ENCODE results near the gene CNNM2. TPM values are rescaled to one million over a fixed set of nuclear protein-coding genes. Genes with fewer than 3 reads are reported as not detected.

Gene CNNM2
- total RNA-seq, 1 donor, result 9.4 TPM

- no peaks in the 10 kb centered on the region for H3K79me2 ChIP-seq (ENCODE audit: insufficient read depth, low read length)
- no peak overlapping the region for H3K4me3 ChIP-seq (ENCODE audit: insufficient read depth, low read length)
- peak overlapping the region; percentile 82 for H2AFZ ChIP-seq (ENCODE audit: low read length)
- peak; percentile 85 for DNase-seq (ENCODE audit: insufficient read length, low spot score, missing footprints)
- no peaks in the 10 kb centered on the region for H4K20me1 ChIP-seq (ENCODE audit: insufficient read depth, low read length)
- no peak for TF ChIP-seq CTCF (IDR thresholded peaks at IDR 0.05; ENCODE audit: extremely low read depth, low read depth, low read length)
- peaks cover 10% of the 10 kb centered on the region for H3K4me1 ChIP-seq (ENCODE audit: insufficient read depth, low read length)
- H3K36me3 ChIP-seq (ENCODE audit: insufficient read depth, low read length), result no peaks in the 10 kb centered on the region
- no peaks in the 10 kb centered on the region for H3K27me3 ChIP-seq (ENCODE audit: insufficient read depth, low read length)
- H3K4me2 ChIP-seq (ENCODE audit: insufficient read depth, low read length), result peak overlapping the region; percentile 32
- no peaks in the 10 kb centered on the region for H3K9me3 ChIP-seq (ENCODE audit: low read depth, low read length)
- H3K27ac ChIP-seq (ENCODE audit: low read depth, low read length), result peak overlapping the region; percentile 53
Measured at GRCh38 chr10:103021900-103022293, 103.8 kb downstream of the CNNM2 start.

GRCh38 chr10:103025696-103026095 is 107.6 kb downstream of the CNNM2 start:
- H4K20me1 ChIP-seq (ENCODE audit: insufficient read depth, low read length), result no peaks in the 10 kb centered on the region
- no peaks in the 10 kb centered on the region for H3K79me2 ChIP-seq (ENCODE audit: insufficient read depth, low read length)
- no peaks in the 10 kb centered on the region for H3K36me3 ChIP-seq (ENCODE audit: insufficient read depth, low read length)
- H2AFZ ChIP-seq (ENCODE audit: low read length), result no peak overlapping the region
- DNase-seq (ENCODE audit: insufficient read length, low spot score, missing footprints), result no peak
- H3K27ac ChIP-seq (ENCODE audit: low read depth, low read length), result no peak overlapping the region
- H3K4me1 ChIP-seq (ENCODE audit: insufficient read depth, low read length), result peaks cover 10% of the 10 kb centered on the region
- no peaks in the 10 kb centered on the region for H3K27me3 ChIP-seq (ENCODE audit: insufficient read depth, low read length)
- no peak for TF ChIP-seq CTCF (IDR thresholded peaks at IDR 0.05; ENCODE audit: extremely low read depth, low read depth, low read length)
- no peak overlapping the region for H3K4me3 ChIP-seq (ENCODE audit: insufficient read depth, low read length)
- H3K4me2 ChIP-seq (ENCODE audit: insufficient read depth, low read length), result no peak overlapping the region
- no peaks in the 10 kb centered on the region for H3K9me3 ChIP-seq (ENCODE audit: low read depth, low read length)

- Histone ChIP-seq H3K4me1 (ENCODE audit: insufficient read depth, low read length) (no peaks in the 10 kb centered on the region), H3K79me2 (ENCODE audit: insufficient read depth, low read length) (no peaks in the 10 kb centered on the region), H3K4me3 (ENCODE audit: insufficient read depth, low read length) (no peak overlapping the region), H3K4me2 (ENCODE audit: insufficient read depth, low read length) (no peak overlapping the region), H3K36me3 (ENCODE audit: insufficient read depth, low read length) (no peaks in the 10 kb centered on the region), H3K27ac (ENCODE audit: low read depth, low read length) (no peak overlapping the region), H4K20me1 (ENCODE audit: insufficient read depth, low read length) (no peaks in the 10 kb centered on the region), H3K27me3 (ENCODE audit: insufficient read depth, low read length) (no peaks in the 10 kb centered on the region), H3K9me3 (ENCODE audit: low read depth, low read length) (no peaks in the 10 kb centered on the region), H2AFZ (ENCODE audit: low read length) (no peak overlapping the region)
- no peak for DNase-seq (ENCODE audit: insufficient read length, low spot score, missing footprints)
- TF ChIP-seq CTCF (IDR thresholded peaks at IDR 0.05; ENCODE audit: extremely low read depth, low read depth, low read length), result no peak
Measured at GRCh38 chr10:103038570-103038969, 120.5 kb downstream of the CNNM2 start.

- Histone ChIP-seq H3K9me3 (ENCODE audit: low read depth, low read length) (no peaks in the 10 kb centered on the region), H3K79me2 (ENCODE audit: insufficient read depth, low read length) (no peaks in the 10 kb centered on the region), H3K27ac (ENCODE audit: low read depth, low read length) (no peak overlapping the region), H3K36me3 (ENCODE audit: insufficient read depth, low read length) (no peaks in the 10 kb centered on the region), H3K4me1 (ENCODE audit: insufficient read depth, low read length) (no peaks in the 10 kb centered on the region), H3K4me2 (ENCODE audit: insufficient read depth, low read length) (no peak overlapping the region), H2AFZ (ENCODE audit: low read length) (no peak overlapping the region), H4K20me1 (ENCODE audit: insufficient read depth, low read length) (no peaks in the 10 kb centered on the region), H3K27me3 (ENCODE audit: insufficient read depth, low read length) (no peaks in the 10 kb centered on the region), H3K4me3 (ENCODE audit: insufficient read depth, low read length) (no peak overlapping the region)
- DNase-seq (ENCODE audit: insufficient read length, low spot score, missing footprints), result peak; percentile 86
- TF ChIP-seq CTCF (IDR thresholded peaks at IDR 0.05; ENCODE audit: extremely low read depth, low read depth, low read length), result no peak
Measured at GRCh38 chr10:103040418-103040817, 122.3 kb downstream of the CNNM2 start.

Data from osteoblast (primary cell).